GM20431 (cell line): Measurements from ENCODE around the gene PCNX3.
"Not testable (repeated sequence)": the region's sequence is repeated elsewhere in the genome, so short reads cannot be mapped to it uniquely, and the experiment has no call there.

ENCODE experiments used
- in situ Hi-C: fragments of 300-500 bp; cut with MseI, MboI; formaldehyde crosslinking; loops from one replicate; pipeline ENCODE4 v1.15.0; 2020; ENCODE audit warnings: low sequenced_read_pairs; ENCODE audit not compliant: unreplicated experiment

PCNX3 gene

DNA sequence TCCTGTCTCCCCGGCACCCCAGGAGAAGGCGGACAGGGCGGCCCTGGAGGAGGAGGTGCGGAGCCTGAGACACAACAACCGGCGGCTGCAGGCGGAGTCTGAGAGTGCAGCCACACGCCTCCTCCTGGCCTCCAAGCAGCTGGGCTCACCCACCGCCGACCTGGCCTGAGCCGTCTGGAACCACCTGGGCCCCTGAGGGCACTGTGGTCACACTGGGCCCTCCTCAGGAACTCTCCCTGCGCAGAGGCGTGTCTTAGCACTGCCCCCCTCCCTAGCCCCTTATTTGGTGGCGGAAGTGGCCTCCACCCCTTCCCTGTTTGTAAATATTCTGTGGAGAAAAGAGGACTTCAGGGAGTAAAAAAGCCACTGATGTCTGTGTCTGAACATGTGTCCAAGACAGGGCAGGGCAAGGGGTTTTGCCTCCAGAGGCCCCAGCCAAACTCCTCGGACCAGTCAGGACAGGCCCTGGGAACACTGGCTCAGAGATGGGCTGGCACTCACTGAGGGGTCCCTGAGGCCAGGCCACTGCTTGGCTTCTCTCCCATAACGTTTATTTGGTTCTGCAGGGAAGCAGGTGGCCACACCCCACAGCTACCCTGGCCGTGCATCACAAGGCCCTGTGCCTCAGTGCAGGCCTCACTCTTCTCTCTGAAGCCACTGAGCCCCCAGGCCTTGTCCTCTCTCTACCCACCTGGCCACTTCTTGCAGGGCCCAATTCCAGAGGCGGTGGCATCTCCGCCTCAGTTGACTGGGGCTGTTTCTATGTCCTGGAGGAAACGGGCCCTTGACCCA lies 35.2 kb downstream of the PCNX3 start:
- in situ Hi-C loops: no loop called here

DNA sequence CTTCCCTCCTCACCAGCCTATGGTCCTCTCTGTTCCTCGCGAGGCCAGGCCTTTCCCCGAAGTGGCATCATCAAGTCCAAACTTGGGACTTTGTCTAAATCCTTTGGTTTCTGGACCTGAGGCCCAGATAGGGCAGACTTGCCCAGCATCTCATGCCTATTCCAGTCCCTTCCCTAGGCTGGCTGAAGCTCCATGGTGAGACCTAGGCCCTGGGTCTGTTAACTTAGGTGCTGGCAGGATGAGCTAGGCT lies 35.7 kb downstream of the PCNX3 start:
- in situ Hi-C loops: no loop called here

DNA sequence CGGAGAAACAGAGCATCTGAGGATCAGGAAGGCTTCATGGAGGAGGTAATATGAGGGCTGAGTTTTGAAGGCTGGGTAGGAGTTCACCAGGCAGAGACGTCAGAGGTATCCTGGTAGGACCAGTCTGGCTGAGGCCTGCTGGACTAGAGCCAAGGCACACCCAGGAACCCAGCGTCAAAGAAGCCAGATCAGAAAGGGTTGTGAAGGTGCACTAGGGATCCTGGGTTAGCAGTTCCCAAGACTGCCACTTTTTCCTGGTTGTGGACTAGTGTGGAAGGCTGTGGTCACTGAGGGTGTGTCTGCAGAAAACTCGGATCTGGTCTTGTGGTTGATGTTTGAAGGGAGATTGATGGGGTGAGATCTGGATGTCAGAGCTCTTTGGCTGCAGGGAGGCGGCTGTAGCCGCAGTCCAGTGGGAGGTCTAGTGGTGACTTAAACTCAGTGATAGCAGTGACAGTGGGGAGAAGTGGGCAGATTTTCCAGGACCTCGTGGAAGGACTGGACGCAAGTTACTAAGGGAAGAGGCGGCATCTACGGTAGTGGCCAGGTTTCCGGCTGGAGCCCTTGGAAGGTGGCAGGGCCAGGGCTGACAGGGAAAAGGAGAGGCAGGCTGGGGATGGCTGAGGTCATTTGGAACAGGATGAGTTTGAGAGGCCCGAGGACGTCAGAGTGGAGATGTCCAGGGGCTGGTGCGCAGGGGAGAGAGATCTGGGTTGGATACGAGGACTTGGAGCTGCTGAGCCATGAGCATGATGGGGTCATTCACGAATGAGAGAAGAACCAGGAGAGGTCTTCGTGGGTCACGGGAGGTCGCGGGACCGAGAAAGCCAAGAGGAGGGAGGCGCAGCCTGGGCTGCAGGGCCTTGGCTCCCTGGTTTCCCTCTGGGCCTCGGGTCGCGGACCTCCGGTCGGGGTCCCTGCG lies 36.3 kb downstream of the PCNX3 start:
- in situ Hi-C loops: no loop called here

DNA sequence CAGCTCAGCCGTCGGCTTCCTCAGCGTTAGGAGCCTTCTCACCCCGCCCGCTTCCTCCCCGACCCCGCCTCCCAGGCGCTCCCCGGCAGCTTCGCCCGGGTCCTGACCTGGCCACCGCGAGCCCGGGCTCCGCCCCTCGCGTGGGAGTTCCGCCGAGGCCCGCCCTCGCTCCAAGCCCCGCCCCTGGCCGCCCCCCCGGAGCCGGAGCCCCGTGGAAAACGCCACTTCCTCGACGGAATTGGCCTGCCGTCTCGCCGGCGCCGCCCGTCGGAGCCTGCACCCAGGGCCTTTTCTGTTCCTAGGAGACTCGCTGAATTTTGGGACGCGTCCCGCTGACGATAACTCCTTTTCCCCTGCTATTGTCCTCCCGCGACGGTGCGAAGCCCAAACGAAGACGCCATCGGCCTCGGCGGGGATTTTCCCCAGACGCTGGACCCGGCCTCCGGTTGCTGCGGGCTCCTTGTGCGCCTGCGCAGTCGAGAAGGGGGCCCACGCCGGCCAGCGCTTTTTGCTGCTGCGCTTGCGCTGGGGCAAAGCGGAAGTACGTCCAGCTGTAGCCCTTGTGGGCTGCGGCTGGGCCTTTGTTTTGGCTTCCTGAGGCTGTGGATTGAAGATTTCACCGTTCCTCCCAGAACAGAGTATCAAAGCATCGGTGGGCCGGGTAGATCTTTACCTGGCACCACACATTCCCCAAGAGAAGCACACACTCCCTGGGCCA lies 37.1 kb downstream of the PCNX3 start:
- in situ Hi-C loops: no loop called here

DNA sequence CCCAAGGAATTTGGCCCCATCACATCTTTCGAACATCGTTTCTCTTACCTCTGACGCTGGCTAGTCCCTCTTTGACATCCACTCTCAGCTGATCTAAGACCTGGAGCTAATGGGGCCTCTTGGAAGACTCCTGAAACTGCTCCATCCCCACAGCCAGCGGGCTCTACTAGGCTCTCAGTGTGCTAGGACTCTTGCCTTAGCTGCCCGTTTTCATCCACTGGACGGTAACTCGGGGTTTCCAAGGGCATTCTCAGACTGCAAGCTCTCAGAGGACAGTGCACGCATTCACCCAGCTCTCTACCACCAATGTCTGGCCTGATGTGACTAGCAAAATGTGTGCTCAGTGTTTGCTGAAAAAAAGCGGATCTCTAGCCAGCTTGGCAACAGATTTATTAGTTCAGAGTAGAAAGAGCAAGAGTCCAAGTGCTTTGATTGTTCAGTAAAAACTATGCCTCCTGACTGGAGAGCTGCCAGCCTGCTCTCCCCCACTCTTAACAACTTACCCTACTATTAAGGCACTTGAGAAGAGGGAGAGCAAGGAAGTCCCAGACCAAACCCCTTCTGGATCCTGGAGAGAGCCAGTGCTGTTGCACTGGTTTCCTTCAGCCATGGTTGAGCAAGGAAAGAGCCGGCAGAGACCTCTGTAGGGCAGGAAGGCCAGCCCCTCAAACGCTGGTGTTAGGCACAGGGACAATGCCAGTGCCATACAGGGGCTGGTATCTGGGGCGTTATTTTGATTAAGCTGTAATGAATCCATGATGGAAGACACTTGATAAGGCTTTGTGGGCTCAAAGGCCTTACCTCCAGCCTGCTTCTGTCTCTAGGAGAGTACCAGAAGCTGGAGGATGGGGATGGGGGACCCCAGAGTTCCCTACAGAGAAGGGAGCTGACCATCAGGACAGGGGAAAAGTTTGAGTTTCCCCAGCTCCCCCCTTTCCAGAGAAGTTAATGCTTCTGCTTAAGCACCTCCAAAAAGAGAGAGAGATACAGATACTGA lies 38.0 kb downstream of the PCNX3 start:
- in situ Hi-C loops: no loop called here

DNA sequence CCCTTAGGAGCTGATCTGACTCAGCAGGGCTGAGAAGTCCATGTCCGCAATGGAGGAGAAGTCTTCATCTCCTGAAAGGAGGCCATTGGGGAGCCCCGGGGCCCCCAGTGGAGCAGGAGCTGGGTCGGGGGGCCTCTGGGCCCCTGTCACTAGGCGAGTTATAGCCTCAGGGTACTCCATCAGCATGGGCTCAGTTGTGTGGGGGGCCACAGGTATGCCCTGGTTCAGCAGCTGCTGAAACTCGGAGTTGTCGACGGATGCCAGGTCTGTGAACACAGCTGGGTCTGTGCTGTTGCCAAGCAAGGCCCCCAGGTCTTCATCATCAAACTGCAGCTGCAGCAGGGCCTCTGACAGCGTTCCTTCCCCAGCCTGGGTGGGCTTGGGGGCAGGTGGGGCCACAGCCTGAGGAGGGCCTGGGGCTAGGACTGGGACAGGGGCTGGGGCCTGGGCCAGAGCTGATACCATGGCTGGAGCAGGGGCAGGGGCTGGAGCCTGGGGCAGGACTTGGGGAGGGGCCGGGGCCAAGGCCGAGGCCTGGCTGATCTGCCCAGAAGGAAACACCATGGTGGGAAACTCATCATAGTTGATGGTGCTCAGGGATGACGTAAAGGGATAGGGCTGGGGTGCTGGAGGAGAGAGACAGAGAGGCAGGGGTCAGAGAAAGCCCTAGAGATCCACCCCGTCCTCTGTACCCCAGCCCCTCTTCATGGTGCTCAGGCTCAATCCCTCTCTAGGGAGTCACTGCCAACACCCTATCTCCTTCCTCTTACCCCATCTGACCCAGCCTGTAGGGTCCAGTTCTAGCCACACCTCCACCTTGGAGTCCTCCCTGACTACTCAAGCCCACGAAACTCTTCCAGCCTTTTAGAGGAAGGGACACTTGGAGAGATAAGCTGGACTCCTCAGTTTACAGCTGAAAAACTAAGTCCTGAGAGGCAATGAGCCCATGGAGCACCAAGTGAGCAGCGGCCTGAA lies 39.1 kb downstream of the PCNX3 start:
- in situ Hi-C loops: no loop called here

DNA sequence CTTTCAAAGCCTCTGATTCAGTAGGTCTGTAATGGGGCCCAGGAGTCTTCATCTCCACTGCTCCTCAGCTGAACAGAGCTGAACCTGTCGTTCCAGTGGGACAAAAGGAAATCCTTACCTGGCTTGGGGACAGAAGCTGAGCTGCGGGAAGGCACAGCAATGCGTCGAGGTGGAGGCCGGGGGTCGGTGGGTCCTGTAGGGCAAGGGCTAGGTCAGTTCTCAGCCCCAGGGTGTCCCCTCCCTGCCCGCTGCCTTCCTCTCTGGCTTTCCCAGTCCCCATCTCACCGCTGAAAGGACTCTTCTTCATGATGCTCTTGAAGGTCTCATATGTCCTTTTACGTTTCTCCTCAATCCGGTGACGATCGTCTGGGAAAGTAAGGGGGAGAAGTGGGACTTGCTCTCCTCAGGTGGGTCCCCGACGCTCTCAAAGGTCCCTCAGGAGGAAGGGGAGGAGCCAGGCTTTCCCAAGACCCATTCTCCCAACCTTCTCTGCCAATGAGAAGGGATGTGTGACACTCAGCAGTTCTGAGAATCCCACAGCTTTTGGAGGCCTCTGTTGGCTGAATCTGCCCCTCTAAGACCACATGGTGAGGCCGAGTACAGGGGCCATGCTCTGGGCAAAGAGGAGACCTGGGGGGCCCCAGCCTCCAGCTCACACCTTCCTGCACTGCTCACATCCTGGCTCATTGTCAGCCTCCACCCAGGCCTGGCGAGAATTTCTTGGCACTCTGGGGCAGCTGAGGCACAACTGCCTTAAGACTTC lies 40.2 kb downstream of the PCNX3 start:
- in situ Hi-C loops: no loop called here

DNA sequence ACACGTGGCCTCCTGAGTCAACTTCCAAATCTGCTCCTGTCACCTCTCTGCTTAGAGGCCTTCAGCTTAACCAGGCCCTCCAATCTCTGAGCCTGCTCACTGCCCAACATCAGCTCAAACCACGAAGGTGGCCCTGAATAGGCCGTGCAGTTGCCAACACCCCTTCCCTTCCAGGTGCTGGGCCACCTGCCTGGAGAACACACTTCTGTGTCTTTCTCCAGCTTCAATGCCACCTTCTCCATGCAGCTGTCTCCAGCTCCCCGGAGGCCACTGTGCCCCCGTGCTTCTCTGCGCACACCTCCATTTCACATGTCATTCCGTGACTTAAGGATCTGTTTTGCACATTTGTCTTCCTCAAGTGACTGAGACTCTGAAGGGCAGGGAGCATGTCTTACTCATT lies 41.9 kb downstream of the PCNX3 start:
- in situ Hi-C loops: no loop called here

DNA sequence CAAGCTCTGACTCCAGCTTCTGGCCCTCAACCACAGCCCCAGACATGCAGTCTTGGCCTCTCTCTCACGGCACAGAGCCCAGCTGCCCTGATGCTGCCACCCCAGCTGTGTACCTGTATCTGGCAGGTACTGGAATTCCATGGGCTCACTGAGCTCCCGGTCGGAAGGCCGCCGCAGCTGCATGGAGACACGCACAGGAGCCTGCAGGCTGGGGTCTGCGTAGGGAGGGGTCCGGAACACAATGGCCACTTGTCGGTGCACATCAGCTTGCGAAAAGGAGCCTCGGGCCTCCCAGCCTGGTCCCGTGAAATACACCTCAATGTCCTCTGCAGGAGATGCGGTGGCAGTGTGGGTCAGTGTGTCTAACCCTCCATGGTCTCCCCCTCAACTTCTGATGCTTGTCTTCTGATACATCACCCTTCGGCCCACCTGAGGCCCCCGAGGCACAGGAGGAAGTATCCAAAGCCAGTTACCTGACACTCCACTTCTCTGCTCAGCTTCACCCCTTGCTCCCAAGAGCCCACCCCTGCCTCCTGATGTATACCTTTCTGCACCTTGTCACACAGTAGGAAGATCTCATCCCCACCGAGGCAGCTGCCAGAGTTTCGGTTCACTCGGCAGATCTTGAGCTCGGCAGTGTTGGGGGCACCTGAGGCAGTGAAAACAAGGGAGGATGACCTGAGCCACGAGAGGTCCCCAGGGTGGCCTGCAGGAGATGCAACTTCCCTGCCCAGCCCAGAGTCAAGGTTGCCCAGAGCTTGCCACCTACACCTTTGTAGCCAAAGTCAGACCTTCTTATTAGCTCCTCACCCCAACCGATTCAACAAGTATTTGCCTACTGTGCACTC lies 42.8 kb downstream of the PCNX3 start:
- in situ Hi-C loops: no loop called here

DNA sequence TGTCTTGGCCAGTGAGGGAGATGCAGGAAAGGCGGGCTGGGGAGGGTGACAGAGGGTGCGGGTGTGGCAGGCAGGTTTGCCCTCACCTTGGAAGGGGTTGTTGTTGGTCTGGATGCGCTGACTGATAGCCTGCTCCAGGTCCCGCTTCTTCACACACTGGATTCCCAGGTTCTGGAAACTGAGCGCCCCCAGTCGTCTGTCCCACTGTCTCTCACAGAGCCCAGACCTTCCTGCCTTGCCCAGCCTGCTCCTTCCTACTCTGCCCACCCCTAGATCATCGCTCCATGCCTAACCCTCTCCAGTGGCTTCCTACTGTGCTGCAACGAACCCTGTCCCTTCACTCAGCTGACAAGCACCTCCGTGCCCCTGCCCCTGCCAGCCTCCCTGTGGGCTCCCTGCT lies 44.5 kb downstream of the PCNX3 start:
- in situ Hi-C loops: no loop called here

DNA sequence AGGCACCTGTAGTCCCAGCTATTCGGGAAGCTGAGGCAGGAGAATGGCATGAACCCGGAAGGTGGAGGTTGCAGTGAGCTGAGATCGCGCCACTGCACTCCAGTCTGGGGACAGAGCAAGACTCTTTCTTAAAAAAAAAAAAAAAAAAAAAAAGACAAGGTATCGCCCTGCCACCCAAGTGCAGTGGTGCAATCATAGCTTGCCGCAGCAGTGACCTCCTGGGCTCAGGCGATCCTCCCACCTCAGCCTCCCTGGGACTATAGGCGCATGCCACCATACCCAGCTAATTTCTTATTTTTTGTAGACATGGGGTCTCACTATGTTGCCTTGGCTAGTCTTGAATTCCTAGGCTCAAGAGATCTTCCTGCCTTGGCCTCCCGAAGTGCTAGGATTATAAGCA lies 45.3 kb downstream of the PCNX3 start:
- in situ Hi-C loops: not testable (repeated sequence)

DNA sequence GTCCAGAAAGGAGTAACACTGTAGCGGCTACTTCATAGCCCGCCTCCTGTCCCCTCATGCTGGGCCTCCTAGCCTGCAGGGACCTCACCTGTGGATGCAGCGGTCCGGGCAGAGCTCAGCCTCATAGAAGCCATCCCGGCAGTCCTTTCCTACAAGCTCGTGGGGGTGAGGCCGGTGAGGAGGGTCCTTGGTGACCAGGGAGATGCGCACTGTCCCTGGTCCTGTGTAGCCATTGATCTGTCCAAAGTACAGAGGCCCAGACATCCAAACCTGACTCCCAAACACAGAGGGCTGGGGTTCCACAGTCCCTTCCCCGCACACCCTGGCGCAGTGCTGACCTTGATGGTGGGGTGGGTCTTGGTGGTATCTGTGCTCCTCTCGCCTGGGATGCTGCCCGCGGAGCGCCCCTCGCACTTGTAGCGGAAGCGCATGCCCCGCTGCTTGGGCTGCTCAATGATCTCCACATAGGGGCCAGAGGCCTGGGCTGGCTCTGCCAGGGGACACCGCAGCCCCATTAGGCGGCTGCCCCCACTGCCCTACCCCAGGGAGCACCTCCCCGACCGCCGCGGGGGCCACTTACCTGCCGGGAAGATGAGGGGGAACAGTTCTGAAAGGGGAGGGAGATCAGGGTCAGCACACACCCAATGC lies 46.1 kb downstream of the PCNX3 start:
- in situ Hi-C loops: no loop called here

DNA sequence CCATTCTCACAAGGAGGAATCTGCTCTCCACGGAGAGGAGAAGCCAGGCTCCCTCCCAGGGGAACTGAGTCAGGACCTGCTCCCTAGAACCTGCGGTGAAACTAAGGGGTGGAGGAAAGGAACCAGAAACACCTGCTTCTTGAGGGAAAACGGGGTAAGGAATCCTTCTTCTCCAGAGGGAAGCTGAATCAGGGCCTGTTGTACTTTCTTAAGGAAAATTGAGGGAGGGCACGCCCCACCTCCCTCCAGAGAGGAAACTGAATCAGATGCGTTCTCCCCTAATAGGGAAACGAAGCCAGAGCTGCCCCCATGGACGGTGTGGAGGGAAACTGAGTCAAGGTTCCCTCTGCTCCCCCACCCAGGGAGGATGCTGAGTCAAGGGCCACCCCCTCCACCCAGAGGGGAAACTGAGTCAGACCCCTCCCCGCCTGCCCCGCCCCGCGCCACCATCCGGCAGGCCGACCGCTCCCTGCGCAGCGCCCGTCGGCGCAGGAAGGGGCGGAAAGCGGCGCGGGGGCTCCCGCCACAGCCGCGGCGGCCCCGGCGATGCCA lies 46.7 kb downstream of the PCNX3 start:
- in situ Hi-C loops: no loop called here

DNA sequence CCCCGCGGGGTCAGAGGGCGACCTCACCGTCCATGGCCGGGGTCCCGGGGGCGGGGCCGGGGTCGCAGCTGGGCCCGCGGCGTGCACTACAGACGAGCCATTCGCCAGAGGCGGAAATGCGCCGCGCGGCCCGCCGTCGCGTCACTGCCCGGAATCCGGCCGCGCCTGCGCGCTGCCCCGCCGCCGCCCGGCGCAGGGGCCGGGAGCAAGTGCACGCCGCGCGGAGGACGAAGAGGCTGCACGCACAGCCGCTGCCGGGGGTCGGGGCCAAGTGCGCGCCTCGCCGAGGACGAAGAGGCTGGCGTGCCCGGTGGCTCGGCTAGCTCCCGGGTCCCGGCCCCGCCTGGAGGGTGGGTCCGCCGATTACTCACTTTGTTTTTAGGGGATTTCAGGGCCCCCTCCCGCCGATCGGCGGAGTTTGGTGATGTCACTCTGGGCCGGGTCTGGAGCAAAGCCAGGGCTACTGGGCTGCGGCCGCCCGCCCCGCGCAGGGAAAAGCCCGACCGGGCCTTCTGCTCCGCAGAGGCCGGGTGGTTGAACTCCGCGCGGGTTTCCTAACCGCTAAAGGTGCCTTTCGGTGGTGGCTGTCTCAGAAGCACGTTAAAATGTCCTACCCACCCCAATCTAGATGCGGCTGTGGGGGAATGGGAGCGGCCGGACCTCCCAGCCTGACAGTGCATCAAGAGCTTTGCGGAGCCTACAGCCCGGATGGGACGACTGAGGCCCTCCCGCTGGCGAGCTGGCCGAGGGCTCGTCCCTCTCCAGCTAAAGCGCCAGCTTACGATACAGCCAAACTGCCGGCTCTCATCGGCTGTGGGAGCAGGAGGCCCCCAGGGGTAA lies 47.4 kb downstream of the PCNX3 start, which contains the start of gene RELA:
Gene RELA (minus strand): TSS at position 118 of the 840 bp plus-strand sequence. CDS start 84 bp downstream, at position 34.
- in situ Hi-C loops: no loop called here

DNA sequence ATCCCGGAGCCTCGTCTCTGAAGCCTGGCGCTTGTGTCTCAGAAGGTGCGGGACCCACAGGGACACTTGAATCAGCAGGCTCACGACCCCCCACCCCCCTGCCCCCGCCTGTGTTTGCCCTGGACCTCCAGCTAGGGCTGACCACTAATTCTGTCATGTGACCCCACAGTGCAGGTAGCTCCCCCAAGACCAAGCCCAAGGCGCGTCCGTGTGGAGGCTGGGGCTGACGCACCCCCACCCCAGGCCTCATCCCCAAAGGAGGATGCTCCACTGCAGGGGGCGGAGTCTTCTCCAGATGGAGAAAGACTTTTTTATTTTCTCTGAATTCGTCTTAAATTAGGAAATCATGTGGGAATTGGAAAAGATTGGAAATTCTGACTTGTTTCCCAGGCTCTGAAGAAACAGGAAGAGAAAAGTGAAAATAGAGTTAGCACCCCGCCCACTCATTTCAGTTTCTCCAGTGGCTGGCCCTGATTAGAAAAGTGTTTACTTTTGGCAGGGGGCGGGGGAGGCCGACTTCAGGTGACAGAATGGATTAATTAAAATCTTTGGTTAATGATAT lies 48.1 kb downstream of the PCNX3 start:
- in situ Hi-C loops: no loop called here
